GM18873 (cell line): Measurements from ENCODE around the gene HTR2B.
"Not testable (repeated sequence)": the region's sequence is repeated elsewhere in the genome, so short reads cannot be mapped to it uniquely, and the experiment has no call there.

ENCODE experiments used
- ATAC-seq: cut with Tn5 transposase; IDR thresholded peaks from one replicate; pipeline ENCODE4 v1.9.1; 2021; ENCODE audit warnings: mild to moderate bottlenecking, moderate library complexity, moderate number of reproducible peaks; ENCODE audit not compliant: unreplicated experiment, low FRiP score

HTR2B gene

GRCh38 chr2:231124838-231125568 lies at the start of gene HTR2B:
Gene HTR2B (minus strand): TSS chr2:231125042. CDS start chr2:231123764, 1,278 bp downstream.
- no peak for ATAC-seq

- no peak for ATAC-seq
These were observed 49.4 kb upstream of the HTR2B start for GRCh38 chr2:231174211-231174651.

GRCh38 chr2:231172025-231172424 lies 47.2 kb upstream of the HTR2B start:
- ATAC-seq: no peak

- ATAC-seq: no peak
These were observed 45.2 kb upstream of the HTR2B start for GRCh38 chr2:231170055-231170454.

- ATAC-seq: no peak
These were observed 44.6 kb upstream of the HTR2B start for GRCh38 chr2:231169488-231169887.

- ATAC-seq: no peak
These were observed 43.8 kb upstream of the HTR2B start for GRCh38 chr2:231168460-231169139.

GRCh38 chr2:231167745-231168459 lies 43.1 kb upstream of the HTR2B start:
- no peak for ATAC-seq

GRCh38 chr2:231163414-231164095 lies 38.7 kb upstream of the HTR2B start:
- ATAC-seq: no peak

- no peak for ATAC-seq
These were observed 38.2 kb upstream of the HTR2B start for GRCh38 chr2:231163011-231163410.

- no peak for ATAC-seq
These were observed 37.1 kb upstream of the HTR2B start for GRCh38 chr2:231161877-231162329.

- no peak for ATAC-seq
These were observed 36.5 kb upstream of the HTR2B start for GRCh38 chr2:231161252-231161839.

- ATAC-seq: no peak
These were observed 35.9 kb upstream of the HTR2B start for GRCh38 chr2:231160701-231161100.

GRCh38 chr2:231159306-231159705 lies 34.5 kb upstream of the HTR2B start:
- ATAC-seq: no peak

- no peak for ATAC-seq
These were observed 28.1 kb upstream of the HTR2B start for GRCh38 chr2:231152800-231153557.

GRCh38 chr2:231146665-231147064 lies 21.8 kb upstream of the HTR2B start:
- ATAC-seq: no peak

GRCh38 chr2:231144896-231145295 lies 20.1 kb upstream of the HTR2B start:
- no peak for ATAC-seq

- ATAC-seq: not testable (repeated sequence)
These were observed 16.0 kb upstream of the HTR2B start for GRCh38 chr2:231140808-231141207.

GRCh38 chr2:231139796-231140195 lies 15.0 kb upstream of the HTR2B start:
- no peak for ATAC-seq

- no peak for ATAC-seq
These were observed 13.9 kb upstream of the HTR2B start for GRCh38 chr2:231138699-231139098.
